GM19372 (cell line): ENCODE results near the gene KDM2A.
A peak's percentile ranks its signal among the peaks of the same experiment; 100 is the strongest.

Source experiments
- ATAC-seq: cut with Tn5 transposase; IDR thresholded peaks from one replicate; pipeline ENCODE4 v1.9.1; 2021; ENCODE audit warnings: mild to moderate bottlenecking, low read depth, moderate library complexity; ENCODE audit not compliant: unreplicated experiment

The KDM2A gene

DNA sequence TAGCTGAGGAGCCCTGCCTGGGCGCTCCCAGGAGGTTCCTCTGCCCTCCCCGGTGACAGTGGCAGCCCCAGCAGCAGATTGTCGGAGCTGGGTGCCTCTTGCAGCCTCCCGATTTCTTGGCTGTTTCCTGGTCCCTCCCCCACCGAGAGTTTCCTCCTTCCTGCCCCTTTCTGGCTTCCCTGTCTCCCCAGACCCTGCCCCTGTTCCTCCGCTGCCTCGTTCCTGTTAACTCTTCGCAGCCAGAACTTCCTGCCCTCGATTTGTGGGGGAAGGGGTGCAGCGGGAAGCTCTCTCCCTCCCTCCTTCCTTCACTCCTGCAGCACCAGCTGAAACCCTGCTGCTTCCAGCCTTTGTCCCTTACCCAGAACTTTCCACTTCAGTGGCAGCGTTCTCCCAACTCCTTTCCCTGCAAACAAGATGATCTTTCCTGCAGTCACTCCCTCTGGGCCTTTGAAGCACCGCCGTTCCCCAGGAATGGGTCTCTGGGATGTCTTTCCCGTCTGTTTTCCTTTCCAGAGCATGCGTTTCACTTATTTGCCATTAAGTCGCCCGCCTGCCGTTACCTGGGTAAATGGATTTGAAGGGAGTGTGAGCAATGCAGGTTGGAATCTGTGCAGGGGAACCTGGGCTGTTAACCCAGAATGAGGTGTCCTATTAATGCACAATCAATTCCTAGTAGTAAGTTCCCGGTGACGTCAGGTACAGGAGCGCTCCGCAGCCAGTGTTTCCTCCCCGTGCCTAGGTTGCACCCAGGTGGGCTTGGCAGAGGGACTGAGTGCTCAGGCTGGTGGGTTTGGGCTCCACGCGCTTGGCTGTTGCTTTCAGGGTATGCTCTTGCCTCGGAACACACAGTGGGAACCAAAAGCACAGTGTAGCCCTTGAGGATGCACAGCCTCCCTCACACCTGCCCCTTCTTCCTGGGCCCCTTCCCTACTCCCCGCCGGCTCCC, 151.5 kb downstream of the KDM2A start:
- no peak for ATAC-seq

GRCh38 chr11:67271205-67271540, 152.1 kb downstream of the KDM2A start:
- no peak for ATAC-seq

GRCh38 chr11:67271541-67272284, 152.7 kb downstream of the KDM2A start:
- no peak for ATAC-seq

DNA sequence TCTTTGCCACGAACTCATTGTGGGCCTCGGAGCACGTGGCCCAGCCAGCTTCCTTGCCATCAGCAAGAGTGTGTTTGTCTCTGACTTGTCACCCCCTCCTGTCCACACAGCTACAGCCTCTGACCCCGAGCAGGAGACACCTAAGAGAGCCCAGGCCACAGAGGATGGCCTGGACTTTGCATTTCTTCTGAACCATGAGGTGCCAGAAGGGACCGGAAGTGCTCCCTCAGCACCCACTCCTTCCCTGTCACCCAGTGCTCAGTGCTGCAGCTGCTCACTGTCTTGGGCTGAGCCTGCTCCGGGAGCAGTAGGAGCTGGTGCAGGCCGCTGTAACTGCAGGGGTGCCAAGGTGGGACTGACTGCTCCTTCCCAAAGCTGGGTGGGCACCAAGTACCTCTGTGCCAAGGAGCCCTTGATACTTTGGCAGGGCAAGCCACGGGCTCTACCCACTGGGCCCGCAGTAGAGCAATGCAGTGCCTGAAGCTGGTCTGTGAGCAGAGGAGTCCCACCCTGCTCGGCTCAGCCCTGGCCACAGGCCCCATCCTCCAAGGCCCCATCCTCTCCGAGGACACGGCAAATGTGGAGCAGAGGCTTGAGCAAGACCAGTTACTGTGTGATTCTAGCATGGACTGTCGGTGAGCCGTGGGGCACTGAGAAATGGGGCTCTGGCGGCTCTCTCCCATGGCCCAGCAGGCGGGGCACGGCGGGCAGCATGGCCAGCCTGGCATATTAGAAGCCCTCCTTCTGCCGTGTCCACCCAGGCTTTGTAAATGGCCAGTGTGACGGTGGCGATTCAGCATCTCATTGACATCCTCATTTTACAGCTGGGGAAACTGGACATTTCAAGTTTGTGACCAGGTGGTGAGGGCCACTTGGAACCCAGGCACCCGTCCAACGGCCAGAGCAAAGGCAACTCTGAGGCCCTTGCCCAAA, 153.5 kb downstream of the KDM2A start:
- no peak for ATAC-seq

GRCh38 chr11:67273260-67273990, 154.4 kb downstream of the KDM2A start:
- ATAC-seq = no peak

DNA sequence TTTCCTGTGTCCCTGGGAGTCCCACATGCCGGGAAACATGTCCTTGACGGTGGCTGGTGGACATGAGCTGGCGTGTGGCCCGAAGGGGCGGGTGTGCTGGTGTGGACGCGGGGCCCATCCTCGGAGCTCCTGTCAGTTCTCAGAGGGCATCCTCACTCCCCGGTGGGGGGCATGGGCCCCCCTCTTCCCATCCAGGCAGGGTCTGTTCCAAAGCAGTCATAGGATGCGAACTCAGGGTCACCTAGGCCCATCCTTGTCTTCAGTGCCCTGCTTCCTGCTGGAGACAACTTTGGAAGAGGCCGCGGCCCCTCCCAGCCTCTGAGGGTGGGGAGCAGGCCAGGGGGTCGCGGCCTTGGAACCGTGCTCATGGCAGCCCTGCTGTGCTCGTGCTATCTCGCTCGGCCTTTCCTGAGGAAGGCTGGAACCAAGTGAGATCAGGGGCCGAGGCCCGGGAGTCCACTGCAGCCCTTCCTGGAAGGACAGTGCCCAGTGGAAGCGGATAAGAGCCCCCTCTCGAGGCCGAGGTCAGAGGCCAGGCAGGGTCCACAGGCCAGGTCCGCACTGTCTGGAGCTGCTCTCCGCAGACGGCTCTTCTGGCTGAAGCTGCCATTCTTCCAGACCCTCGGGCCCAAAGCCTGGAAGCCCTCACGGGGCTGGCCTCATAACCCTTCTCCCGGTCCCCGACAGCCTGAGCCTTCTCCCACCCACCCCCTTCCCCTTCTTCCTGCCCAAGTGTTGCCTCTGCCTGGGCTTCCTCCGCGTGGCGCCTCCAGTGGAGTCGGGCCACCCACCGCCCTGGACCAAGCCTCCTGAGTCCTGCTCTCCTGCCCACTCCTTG, 155.9 kb downstream of the KDM2A start:
- ATAC-seq = no peak

GRCh38 chr11:67275606-67276409, 156.7 kb downstream of the KDM2A start:
- ATAC-seq = no peak

- peak; percentile 21 for ATAC-seq
Observed at GRCh38 chr11:67276781-67277230, 157.7 kb downstream of the KDM2A start.

- peak; percentile 87 for ATAC-seq
Observed at GRCh38 chr11:67277231-67277961, 158.3 kb downstream of the KDM2A start.

DNA sequence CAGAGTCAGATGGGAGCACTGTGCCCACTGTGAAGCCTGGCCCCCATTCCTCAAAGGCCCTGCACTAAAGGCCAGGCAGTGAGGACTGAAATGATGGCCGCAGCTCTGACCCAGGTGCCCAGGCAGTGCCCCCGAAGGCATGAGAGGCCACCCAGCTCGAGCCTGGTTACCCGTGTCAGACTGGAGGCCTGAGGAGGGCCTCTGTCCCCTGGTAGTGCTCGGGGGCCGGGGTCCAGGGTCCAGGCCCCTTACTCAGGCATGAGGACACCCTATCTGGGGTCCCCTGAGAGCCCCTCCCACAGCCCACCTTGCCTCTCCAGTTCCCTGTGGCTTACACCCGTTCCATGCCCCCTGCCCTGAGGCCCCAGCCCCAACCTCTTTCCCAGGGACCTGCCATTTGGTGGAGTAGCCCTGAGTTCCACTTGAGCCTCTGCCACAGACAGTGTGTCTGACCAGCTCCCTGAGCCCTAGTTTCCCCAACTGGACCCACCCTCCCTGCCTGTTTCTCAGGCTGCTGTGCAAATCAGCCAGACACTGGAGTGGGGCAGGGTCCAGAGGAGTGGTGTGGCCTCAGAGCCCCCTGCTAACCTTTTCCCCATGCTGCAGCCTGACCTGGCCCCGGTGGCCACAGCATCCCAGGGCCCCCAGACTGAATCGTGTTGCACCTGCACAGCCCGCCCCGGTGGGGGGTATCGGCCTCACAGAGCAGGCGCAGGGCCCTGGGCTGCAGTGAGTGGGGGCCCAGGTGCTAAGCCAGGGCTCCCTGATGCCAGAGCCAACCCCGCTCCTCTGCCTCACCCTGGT, 159.3 kb downstream of the KDM2A start:
- ATAC-seq = no peak

GRCh38 chr11:67278939-67279588, 160.0 kb downstream of the KDM2A start:
- ATAC-seq = no peak

DNA sequence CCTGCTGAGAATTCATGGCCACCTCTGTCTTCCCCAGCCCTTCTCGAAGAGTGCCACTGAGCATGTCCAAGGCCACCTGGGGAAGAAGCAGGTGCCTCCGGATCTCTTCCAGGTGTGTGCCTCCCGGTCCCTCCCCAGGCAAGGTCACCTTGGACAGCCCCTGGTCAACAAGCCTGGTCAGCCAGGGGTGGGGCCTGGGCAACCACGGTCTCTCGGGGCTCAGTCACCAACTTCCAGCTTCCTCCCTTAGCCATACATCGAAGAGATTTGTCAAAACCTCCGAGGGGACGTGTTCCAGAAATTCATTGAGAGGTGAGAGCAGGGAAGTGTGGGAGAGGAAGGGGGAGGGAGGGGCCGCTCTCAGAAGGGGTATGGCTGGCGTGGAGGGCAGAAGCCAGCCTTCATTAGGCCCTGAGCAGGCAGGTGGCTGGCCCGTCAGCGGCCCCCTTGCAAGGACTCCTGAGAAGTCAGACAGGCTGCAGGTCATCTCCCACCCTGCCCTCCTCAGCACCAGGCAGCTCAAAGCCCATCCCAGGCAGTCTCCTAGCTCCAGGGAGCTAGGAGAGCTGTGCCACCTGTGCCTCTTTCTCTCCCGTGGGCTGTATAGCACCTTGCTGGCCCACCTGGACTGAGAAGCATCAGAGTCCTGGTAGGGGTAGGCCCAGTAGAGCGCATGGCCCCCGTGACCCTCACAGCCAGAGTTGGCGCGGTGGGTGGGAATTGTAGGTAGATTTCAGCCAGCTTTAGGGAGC, 160.7 kb downstream of the KDM2A start:
- no peak for ATAC-seq

GRCh38 chr11:67280341-67280787, 161.3 kb downstream of the KDM2A start:
- no peak for ATAC-seq

DNA sequence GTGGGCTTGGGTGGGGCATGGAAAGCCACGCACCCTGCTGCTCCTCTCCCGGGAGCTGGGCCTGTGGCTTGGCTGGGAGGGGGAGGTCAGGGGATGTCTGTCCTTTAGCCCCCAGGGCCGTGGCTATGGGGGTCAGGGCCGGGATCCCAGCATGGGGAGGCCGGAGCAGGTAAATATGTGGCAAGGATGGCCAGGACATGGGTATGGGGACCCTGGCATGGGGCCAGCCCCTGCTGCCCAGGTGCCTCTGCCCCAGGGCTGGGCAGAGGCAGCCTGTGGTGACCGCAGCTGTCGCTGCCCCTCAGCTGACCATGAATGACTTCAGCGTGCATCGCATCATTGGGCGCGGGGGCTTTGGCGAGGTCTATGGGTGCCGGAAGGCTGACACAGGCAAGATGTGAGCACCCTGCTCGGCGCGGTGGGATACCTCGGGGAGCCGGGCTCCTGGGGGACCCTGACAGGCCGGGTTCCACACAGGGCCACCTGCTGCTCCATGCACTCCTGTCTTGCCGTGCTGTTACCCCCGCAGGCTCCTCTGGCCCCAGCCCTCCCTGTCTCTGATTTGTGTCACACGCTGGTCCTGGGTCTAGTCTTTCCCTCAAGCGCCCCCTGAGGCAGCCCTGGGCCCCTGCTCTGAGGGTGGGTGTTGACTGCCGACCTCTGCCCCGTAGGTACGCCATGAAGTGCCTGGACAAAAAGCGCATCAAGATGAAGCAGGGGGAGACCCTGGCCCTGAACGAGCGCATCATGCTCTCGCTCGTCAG, 161.9 kb downstream of the KDM2A start:
- no peak for ATAC-seq
